Measurements from ENCODE around the gene EXO1. TPM values are rescaled to one million over a fixed set of nuclear protein-coding genes. Genes with fewer than 3 reads are reported as not detected.

The EXO1 gene
- total RNA-seq, 1 experiment from 2014 or later: 36.5 TPM

DNA sequence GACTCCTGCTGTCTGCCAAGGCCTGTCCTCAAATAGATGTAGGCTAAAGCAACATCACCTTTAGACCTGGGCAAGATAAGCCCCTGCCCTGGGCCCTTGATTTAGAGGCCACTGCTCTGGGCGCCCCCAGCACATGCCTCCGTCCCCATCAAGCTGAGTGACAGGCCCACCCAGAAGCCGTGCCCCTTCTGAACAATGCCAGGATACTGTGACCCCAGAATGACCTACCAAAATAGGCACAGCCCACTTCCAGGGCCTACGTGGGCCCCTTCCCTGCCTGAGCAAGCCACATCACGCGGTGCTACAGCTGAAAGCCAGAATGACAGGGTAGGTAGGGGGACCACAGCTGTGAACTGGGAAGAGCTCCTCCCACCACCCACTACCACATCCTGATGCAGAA is 84.8 kb downstream of the EXO1 start (continued):
- no peak for TF ChIP-seq ZNF671 (CRISPR knock-in tag; IDR thresholded peaks at IDR 0.05)

DNA sequence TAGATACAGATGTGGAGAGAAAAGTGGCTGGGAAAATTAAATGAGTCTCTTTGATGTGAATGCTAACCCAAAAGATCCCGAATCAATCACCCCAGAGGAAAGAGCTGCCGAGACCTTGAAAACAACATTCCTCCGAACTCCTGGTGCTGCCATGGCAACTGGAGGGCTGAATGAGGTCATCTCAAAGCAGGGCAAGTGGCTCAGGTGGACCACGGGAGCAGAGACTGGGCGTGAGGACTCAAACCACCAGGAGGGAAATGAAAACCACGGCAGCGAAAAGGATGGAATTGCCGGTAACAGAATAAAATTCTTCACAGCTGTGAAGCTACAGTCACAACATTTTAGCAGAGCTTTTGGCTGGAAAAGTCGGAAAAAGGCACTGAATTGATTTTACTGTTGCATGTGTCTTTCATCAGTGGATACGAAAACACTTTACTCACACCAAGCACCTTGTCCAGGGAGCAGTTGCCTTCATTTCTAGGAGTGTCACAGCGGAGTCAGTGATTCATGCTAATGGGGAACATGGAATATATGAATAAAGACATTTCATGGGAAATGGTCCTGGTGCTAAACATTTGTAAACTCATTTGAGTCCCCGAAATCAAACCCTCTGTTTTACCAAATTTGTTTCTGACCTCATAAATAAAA is 86.3 kb downstream of the EXO1 start:
- peaks cover 6% of the 10 kb centered on the region; the same call in 1 of the 2 replicates for H3K36me3 Mint-ChIP-seq
- CTCF ChIA-PET: no interaction called here
- no peak overlapping the region for H3K4me3 Mint-ChIP-seq
- ATAC-seq: peak; percentile 95
- peaks cover 13% of the 10 kb centered on the region for H3K9me3 Mint-ChIP-seq
- H3K4me1 Mint-ChIP-seq: peaks cover 18% of the 10 kb centered on the region
- POLR2A ChIA-PET: no interaction called here
- H3K27me3 Mint-ChIP-seq (ENCODE audit: low read depth): no peaks in the 10 kb centered on the region
- DNase-seq (ENCODE audit: low spot score): peak; percentile 62
- TF ChIP-seq ZNF416 (CRISPR knock-in tag; IDR thresholded peaks at IDR 0.05): no peak
- TF ChIP-seq, protein P1, sequence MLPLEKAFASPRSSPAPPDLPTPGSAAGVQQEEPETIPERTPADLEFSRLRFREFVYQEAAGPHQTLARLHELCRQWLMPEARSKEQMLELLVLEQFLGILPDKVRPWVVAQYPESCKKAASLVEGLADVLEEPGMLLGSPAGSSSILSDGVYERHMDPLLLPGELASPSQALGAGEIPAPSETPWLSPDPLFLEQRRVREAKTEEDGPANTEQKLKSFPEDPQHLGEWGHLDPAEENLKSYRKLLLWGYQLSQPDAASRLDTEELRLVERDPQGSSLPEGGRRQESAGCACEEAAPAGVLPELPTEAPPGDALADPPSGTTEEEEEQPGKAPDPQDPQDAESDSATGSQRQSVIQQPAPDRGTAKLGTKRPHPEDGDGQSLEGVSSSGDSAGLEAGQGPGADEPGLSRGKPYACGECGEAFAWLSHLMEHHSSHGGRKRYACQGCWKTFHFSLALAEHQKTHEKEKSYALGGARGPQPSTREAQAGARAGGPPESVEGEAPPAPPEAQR (CRISPR knock-in tag; IDR thresholded peaks at IDR 0.05): no peak
- TF ChIP-seq TCF7 (CRISPR knock-in tag; IDR thresholded peaks at IDR 0.05; ENCODE audit: low read depth): no peak
- no peak for TF ChIP-seq NFATC4 (CRISPR knock-in tag; IDR thresholded peaks at IDR 0.05)
- TF ChIP-seq, protein P2, sequence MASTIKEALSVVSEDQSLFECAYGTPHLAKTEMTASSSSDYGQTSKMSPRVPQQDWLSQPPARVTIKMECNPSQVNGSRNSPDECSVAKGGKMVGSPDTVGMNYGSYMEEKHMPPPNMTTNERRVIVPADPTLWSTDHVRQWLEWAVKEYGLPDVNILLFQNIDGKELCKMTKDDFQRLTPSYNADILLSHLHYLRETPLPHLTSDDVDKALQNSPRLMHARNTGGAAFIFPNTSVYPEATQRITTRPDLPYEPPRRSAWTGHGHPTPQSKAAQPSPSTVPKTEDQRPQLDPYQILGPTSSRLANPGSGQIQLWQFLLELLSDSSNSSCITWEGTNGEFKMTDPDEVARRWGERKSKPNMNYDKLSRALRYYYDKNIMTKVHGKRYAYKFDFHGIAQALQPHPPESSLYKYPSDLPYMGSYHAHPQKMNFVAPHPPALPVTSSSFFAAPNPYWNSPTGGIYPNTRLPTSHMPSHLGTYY (CRISPR knock-in tag; IDR thresholded peaks at IDR 0.05): no peak
- TF ChIP-seq ZNF138 (CRISPR knock-in tag; conservative IDR thresholded peaks at IDR 0.05): no peak
- TF ChIP-seq, protein P3, sequence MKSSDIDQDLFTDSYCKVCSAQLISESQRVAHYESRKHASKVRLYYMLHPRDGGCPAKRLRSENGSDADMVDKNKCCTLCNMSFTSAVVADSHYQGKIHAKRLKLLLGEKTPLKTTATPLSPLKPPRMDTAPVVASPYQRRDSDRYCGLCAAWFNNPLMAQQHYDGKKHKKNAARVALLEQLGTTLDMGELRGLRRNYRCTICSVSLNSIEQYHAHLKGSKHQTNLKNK (CRISPR knock-in tag; IDR thresholded peaks at IDR 0.05): no peak
- TF ChIP-seq FOXK1 (CRISPR knock-in tag; IDR thresholded peaks at IDR 0.05): no peak
- TF ChIP-seq, protein P4, sequence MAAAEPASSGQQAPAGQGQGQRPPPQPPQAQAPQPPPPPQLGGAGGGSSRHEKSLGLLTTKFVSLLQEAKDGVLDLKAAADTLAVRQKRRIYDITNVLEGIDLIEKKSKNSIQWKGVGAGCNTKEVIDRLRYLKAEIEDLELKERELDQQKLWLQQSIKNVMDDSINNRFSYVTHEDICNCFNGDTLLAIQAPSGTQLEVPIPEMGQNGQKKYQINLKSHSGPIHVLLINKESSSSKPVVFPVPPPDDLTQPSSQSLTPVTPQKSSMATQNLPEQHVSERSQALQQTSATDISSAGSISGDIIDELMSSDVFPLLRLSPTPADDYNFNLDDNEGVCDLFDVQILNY (CRISPR knock-in tag; IDR thresholded peaks at IDR 0.05): no peak
- TF ChIP-seq, protein P5, sequence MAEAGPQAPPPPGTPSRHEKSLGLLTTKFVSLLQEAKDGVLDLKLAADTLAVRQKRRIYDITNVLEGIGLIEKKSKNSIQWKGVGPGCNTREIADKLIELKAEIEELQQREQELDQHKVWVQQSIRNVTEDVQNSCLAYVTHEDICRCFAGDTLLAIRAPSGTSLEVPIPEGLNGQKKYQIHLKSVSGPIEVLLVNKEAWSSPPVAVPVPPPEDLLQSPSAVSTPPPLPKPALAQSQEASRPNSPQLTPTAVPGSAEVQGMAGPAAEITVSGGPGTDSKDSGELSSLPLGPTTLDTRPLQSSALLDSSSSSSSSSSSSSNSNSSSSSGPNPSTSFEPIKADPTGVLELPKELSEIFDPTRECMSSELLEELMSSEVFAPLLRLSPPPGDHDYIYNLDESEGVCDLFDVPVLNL (CRISPR knock-in tag; IDR thresholded peaks at IDR 0.05; ENCODE audit: borderline replicate concordance, low read depth): no peak
- TF ChIP-seq MXD4 (CRISPR knock-in tag; IDR thresholded peaks at IDR 0.05; ENCODE audit: borderline replicate concordance): no peak
- TF ChIP-seq, protein P6, sequence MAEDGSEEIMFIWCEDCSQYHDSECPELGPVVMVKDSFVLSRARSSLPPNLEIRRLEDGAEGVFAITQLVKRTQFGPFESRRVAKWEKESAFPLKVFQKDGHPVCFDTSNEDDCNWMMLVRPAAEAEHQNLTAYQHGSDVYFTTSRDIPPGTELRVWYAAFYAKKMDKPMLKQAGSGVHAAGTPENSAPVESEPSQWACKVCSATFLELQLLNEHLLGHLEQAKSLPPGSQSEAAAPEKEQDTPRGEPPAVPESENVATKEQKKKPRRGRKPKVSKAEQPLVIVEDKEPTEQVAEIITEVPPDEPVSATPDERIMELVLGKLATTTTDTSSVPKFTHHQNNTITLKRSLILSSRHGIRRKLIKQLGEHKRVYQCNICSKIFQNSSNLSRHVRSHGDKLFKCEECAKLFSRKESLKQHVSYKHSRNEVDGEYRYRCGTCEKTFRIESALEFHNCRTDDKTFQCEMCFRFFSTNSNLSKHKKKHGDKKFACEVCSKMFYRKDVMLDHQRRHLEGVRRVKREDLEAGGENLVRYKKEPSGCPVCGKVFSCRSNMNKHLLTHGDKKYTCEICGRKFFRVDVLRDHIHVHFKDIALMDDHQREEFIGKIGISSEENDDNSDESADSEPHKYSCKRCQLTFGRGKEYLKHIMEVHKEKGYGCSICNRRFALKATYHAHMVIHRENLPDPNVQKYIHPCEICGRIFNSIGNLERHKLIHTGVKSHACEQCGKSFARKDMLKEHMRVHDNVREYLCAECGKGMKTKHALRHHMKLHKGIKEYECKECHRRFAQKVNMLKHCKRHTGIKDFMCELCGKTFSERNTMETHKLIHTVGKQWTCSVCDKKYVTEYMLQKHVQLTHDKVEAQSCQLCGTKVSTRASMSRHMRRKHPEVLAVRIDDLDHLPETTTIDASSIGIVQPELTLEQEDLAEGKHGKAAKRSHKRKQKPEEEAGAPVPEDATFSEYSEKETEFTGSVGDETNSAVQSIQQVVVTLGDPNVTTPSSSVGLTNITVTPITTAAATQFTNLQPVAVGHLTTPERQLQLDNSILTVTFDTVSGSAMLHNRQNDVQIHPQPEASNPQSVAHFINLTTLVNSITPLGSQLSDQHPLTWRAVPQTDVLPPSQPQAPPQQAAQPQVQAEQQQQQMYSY (CRISPR knock-in tag; IDR thresholded peaks at IDR 0.05): no peak
- peak overlapping the region; percentile 26 for H3K27ac Mint-ChIP-seq

DNA sequence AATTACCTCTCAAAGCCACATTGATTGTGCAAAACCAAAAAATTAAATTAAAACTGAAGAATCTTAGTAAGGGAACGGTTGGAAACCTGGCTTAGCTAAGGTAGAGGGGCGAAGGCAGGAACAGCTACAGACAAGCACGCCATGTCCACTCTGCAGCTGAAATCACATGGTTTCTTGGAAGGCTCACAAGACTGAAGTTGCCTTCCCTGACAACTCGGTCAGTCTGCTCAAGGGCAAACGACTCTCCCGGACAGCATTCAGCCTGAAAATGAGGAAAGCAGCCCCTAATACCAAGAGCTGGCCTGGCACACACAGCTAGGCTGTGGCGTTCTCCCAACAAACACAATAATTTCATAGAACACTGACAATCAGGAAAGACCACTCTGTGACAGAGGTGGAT is 86.9 kb downstream of the EXO1 start:
- Mint-ChIP-seq H3K36me3 (peaks cover 6% of the 10 kb centered on the region; the same call in 1 of the 2 replicates), H3K27me3 (ENCODE audit: low read depth) (no peaks in the 10 kb centered on the region), H3K4me1 (peaks cover 18% of the 10 kb centered on the region), H3K9me3 (peaks cover 18% of the 10 kb centered on the region), H3K27ac (no peak overlapping the region), H3K4me3 (no peak overlapping the region)
- ATAC-seq (no peak), DNase-seq (ENCODE audit: low spot score) (no peak)
- POLR2A ChIA-PET: no interaction called here
- CTCF ChIA-PET: interaction anchor here (0.5 kb wide), 1 partner anchor 133 kb away, joined by 3 read pairs; no protein-coding TSS in a partner anchor
- no peak for TF ChIP-seq ELF4 (CRISPR knock-in tag; IDR thresholded peaks at IDR 0.05; ENCODE audit: low read depth)
- TF ChIP-seq ZNF121 (CRISPR knock-in tag; IDR thresholded peaks at IDR 0.05): no peak
- TF ChIP-seq GRHL2 (CRISPR knock-in tag; IDR thresholded peaks at IDR 0.05; ENCODE audit: insufficient replicate concordance, severe bottlenecking): no peak
- TF ChIP-seq NR3C1 (CRISPR knock-in tag; conservative IDR thresholded peaks at IDR 0.05; ENCODE audit: low read depth): no peak
- TF ChIP-seq, protein P7, sequence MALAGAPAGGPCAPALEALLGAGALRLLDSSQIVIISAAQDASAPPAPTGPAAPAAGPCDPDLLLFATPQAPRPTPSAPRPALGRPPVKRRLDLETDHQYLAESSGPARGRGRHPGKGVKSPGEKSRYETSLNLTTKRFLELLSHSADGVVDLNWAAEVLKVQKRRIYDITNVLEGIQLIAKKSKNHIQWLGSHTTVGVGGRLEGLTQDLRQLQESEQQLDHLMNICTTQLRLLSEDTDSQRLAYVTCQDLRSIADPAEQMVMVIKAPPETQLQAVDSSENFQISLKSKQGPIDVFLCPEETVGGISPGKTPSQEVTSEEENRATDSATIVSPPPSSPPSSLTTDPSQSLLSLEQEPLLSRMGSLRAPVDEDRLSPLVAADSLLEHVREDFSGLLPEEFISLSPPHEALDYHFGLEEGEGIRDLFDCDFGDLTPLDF (CRISPR knock-in tag; IDR thresholded peaks at IDR 0.05): no peak
- TF ChIP-seq, protein P8, sequence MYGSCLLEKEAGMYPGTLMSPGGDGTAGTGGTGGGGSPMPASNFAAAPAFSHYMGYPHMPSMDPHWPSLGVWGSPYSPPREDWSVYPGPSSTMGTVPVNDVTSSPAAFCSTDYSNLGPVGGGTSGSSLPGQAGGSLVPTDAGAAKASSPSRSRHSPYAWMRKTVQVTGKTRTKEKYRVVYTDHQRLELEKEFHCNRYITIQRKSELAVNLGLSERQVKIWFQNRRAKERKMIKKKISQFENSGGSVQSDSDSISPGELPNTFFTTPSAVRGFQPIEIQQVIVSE (CRISPR knock-in tag; IDR thresholded peaks at IDR 0.05; ENCODE audit: borderline replicate concordance): no peak
- no peak for TF ChIP-seq ATF1 (CRISPR knock-in tag; IDR thresholded peaks at IDR 0.05)
- TF ChIP-seq, protein P3 (CRISPR knock-in tag; IDR thresholded peaks at IDR 0.05): no peak
